ENCODE results near the gene FNDC1. TPM values are rescaled to one million over a fixed set of nuclear protein-coding genes. Genes with fewer than 3 reads are reported as not detected.

Gene FNDC1
- total and polyA plus RNA-seq, 9 donors: 0.08 to 7.3 (median 1.1) TPM

- Histone ChIP-seq H3K27ac (no peak overlapping the region), H3K4me3 (no peak overlapping the region), H3K36me3 (no peaks in the 10 kb centered on the region), H3K27me3 (no peaks in the 10 kb centered on the region), H3K4me1 (ENCODE audit: insufficient read depth) (no peaks in the 10 kb centered on the region), H3K9me3 (no peaks in the 10 kb centered on the region)
- DNase-seq: no peak
- TF ChIP-seq POLR2A (IDR thresholded peaks at IDR 0.05) (no peak), EP300 (IDR thresholded peaks at IDR 0.05) (no peak), CTCF (IDR thresholded peaks at IDR 0.05) (no peak)
- WGBS, 3 donors: 38 to 61% (median 45%) methylated on average over 4 of the region's 4 CpGs
- intact Hi-C loops (cut with DNase I): no loop called here
Measured at GRCh38 chr6:159212028-159212427, 42.8 kb downstream of the FNDC1 start.

GRCh38 chr6:159212525-159213280 lies 43.5 kb downstream of the FNDC1 start:
- Histone ChIP-seq H3K27ac (no peak overlapping the region), H3K36me3 (no peaks in the 10 kb centered on the region), H3K27me3 (no peaks in the 10 kb centered on the region), H3K4me3 (no peak overlapping the region), H3K9me3 (no peaks in the 10 kb centered on the region), H3K4me1 (ENCODE audit: insufficient read depth) (peaks cover 1% of the 10 kb centered on the region)
- WGBS, 3 donors: 93 to 98% (median 96%) methylated on average over 5 of the region's 5 CpGs
- intact Hi-C loops (cut with DNase I): no loop called here
- DNase-seq: no peak
- TF ChIP-seq EP300 (IDR thresholded peaks at IDR 0.05) (no peak), POLR2A (IDR thresholded peaks at IDR 0.05) (no peak), CTCF (IDR thresholded peaks at IDR 0.05) (no peak)

GRCh38 chr6:159213405-159213804 lies 44.2 kb downstream of the FNDC1 start:
- H3K27ac ChIP-seq: no peak overlapping the region
- H3K4me3 ChIP-seq: no peak overlapping the region
- peaks cover 1% of the 10 kb centered on the region for H3K4me1 ChIP-seq (ENCODE audit: insufficient read depth)
- TF ChIP-seq CTCF (IDR thresholded peaks at IDR 0.05) (no peak), EP300 (IDR thresholded peaks at IDR 0.05) (no peak), POLR2A (IDR thresholded peaks at IDR 0.05) (no peak)
- no peaks in the 10 kb centered on the region for H3K36me3 ChIP-seq
- DNase-seq: no peak
- 39 to 51% (median 50%) methylated on average over 3 of the region's 3 CpGs for WGBS, 3 donors
- H3K27me3 ChIP-seq: no peaks in the 10 kb centered on the region
- intact Hi-C loops (cut with DNase I): no loop called here
- no peaks in the 10 kb centered on the region for H3K9me3 ChIP-seq

GRCh38 chr6:159214281-159214680 lies 45.1 kb downstream of the FNDC1 start:
- Histone ChIP-seq H3K27me3 (no peaks in the 10 kb centered on the region), H3K9me3 (no peaks in the 10 kb centered on the region), H3K4me1 (ENCODE audit: insufficient read depth) (peaks cover 1% of the 10 kb centered on the region), H3K4me3 (no peak overlapping the region), H3K36me3 (no peaks in the 10 kb centered on the region), H3K27ac (no peak overlapping the region)
- no peak for DNase-seq
- TF ChIP-seq POLR2A (IDR thresholded peaks at IDR 0.05): no peak
- TF ChIP-seq CTCF (IDR thresholded peaks at IDR 0.05): no peak
- no peak for TF ChIP-seq EP300 (IDR thresholded peaks at IDR 0.05)
- 50 to 68% (median 66%) methylated on average over 2 of the region's 2 CpGs for WGBS, 3 donors
- intact Hi-C loops (cut with DNase I): no loop called here

Measured in ovary (tissue), 9 donors.